Measurements from ENCODE around the gene COL5A1.

- TF ChIP-seq CTCF (IDR thresholded peaks at IDR 0.05) (no peak), POLR2AphosphoS5 (IDR thresholded peaks at IDR 0.05) (no peak), POLR2A (IDR thresholded peaks at IDR 0.05) (no peak)
These were observed 248.5 kb downstream of the COL5A1 start for GRCh38 chr9:134890155-134890495.

Data from upper lobe of left lung (tissue), 4 donors.